Sigmoid colon (tissue), 7 donors: ENCODE results near the gene TAS2R40. TPM values are rescaled to one million over a fixed set of nuclear protein-coding genes. Genes with fewer than 3 reads are reported as not detected.

Experiments used
- DNase-seq: peaks from one replicate; pipeline ENCODE4 v3.0.0-alpha.2; 2019
- H3K27ac ChIP-seq, 4 donors: fragments of 200-600 bp; sonication (generic); one replicate each; pipeline ENCODE4 v1.5.1; 2016 to 2019; ENCODE audit warnings: mild to moderate bottlenecking in 1 of 4
- H3K27me3 ChIP-seq, 3 donors: fragments of 200-600 bp; sonication (generic); one replicate each; pipeline ENCODE4 v1.5.1; 2019; ENCODE audit warnings: mild to moderate bottlenecking in 1 of 3
- H3K36me3 ChIP-seq, 4 donors: fragments of 200-600 bp; sonication (generic); one replicate each; pipeline ENCODE4 v1.5.1; 2016 to 2019
- H3K4me1 ChIP-seq, 4 donors: fragments of 200-600 bp; sonication (generic); one replicate each; pipeline ENCODE4 v1.5.1; 2017 to 2019
- H3K4me3 ChIP-seq, 4 donors: fragments of 200-600 bp; sonication (generic); one replicate each; pipeline ENCODE4 v1.5.1; 2017 to 2019; ENCODE audit warnings: mild to moderate bottlenecking in 2 of 4, moderate library complexity in 1 of 4
- H3K9me3 ChIP-seq, 4 donors: fragments of 200-600 bp in 3 of 4; sonication (generic) in 3 of 4; one replicate each; pipeline versions ENCODE4 v1.5.1 to v1.6.1; 2013 to 2019
- CTCF ChIP-seq, 4 experiments: fragments of 450-650 bp in 3 of 4; fragments of 200-600 bp in 1 of 4; IDR thresholded peaks; one replicate each; pipeline ENCODE4 v1.5.1; 2016 to 2019; ENCODE audit warnings: antibody characterized with exemption in 4 of 4, mild to moderate bottlenecking in 3 of 4, moderate library complexity in 2 of 4
- EP300 ChIP-seq, 4 donors: sonication (generic); formaldehyde crosslinking; IDR thresholded peaks; one replicate each; pipeline ENCODE4 v1.6.1; 2017; ENCODE audit warnings: antibody characterized with exemption in 4 of 4
- POLR2A ChIP-seq, 2 donors: fragments of 450-650 bp; IDR thresholded peaks; one replicate each; pipeline ENCODE4 v1.6.1; 2016; ENCODE audit warnings: antibody characterized with exemption in 2 of 2, mild to moderate bottlenecking in 2 of 2, moderate library complexity in 2 of 2
- POLR2AphosphoS5 ChIP-seq, 4 donors: sonication (generic); formaldehyde crosslinking; IDR thresholded peaks; one replicate each; pipeline ENCODE4 v1.6.1; 2017; ENCODE audit warnings: antibody characterized with exemption in 4 of 4
- WGBS, 2 donors: extraction: QIAGEN DNeasy Blood & Tissue Kit; methylation state at CpG; one replicate each; pipeline ENCODE4 v1.1.7; 2013; 5-methylcytosine and 5-hydroxymethylcytosine counted together
- intact Hi-C: fragments of 100-400 bp; cut with DNase I; formaldehyde crosslinking; loops from one replicate; pipeline ENCODE4 v1.15.1; 2023
- polyA plus RNA-seq, 3 donors: library from polyadenylated mRNA; stranded (reverse); fragments of 200-250 nt; gene quantifications; one replicate each; pipeline ENCODE4 v1.2.3, GENCODE V29; 2013
- total RNA-seq, 4 donors: library from RNA; depleted of rRNA; stranded (reverse); fragments of >200 nt; gene quantifications; one replicate each; pipeline ENCODE4 v1.1.0, GENCODE V29; 2016
- donor health status: healthy with polysubstance abuse.
- donor health status: Bipolar disorder and iron deficiency.
- donor health status: healthy.

The TAS2R40 gene
- total and polyA plus RNA-seq, 7 donors = not detected

GRCh38 chr7:143257501-143257900, 35.7 kb downstream of the TAS2R40 start:
- DNase-seq = no peak
- Histone ChIP-seq H3K4me1 (peaks cover 0 to 10% (median 3%) of the 10 kb centered on the region in 4 donors), H3K27ac (no peak overlapping the region), H3K4me3 (no peak overlapping the region), H3K27me3 (no peaks in the 10 kb centered on the region), H3K9me3 (peaks cover 0 to 4% (median 0%) of the 10 kb centered on the region in 4 donors), H3K36me3 (no peaks in the 10 kb centered on the region)
- intact Hi-C loops = no loop called here
- 16 to 68% methylated on average over 5 of the region's 5 CpGs for WGBS, 2 donors
- TF ChIP-seq POLR2A (IDR thresholded peaks at IDR 0.05) (no peak), CTCF (IDR thresholded peaks at IDR 0.05) (no peak), POLR2AphosphoS5 (IDR thresholded peaks at IDR 0.05) (no peak), EP300 (IDR thresholded peaks at IDR 0.05) (no peak)

GRCh38 chr7:143258831-143259230, 37.0 kb downstream of the TAS2R40 start:
- no peak for DNase-seq
- Histone ChIP-seq H3K4me1 (peaks cover 0 to 15% (median 7%) of the 10 kb centered on the region in 4 donors), H3K27ac (peak overlapping the region in 2 of 4 donors; percentile 4 to 5)

GRCh38 chr7:143259765-143260164, 37.9 kb downstream of the TAS2R40 start:
- intact Hi-C loops = loop anchor here (5.0 kb wide), 1 partner anchor 123 kb away; the partner anchor contains the start of gene ZYX
- peaks cover 0 to 2% (median 0%) of the 10 kb centered on the region in 4 donors for H3K36me3 ChIP-seq
- H3K27ac ChIP-seq = no peak overlapping the region
- H3K9me3 ChIP-seq = no peaks in the 10 kb centered on the region
- no peak for TF ChIP-seq POLR2A (IDR thresholded peaks at IDR 0.05)
- TF ChIP-seq CTCF (IDR thresholded peaks at IDR 0.05) = no peak
- TF ChIP-seq EP300 (IDR thresholded peaks at IDR 0.05) = no peak
- TF ChIP-seq POLR2AphosphoS5 (IDR thresholded peaks at IDR 0.05) = no peak
- H3K27me3 ChIP-seq = no peaks in the 10 kb centered on the region
- H3K4me1 ChIP-seq = peaks cover 0 to 23% (median 16%) of the 10 kb centered on the region in 4 donors
- no peak for DNase-seq
- 71 to 81% methylated on average over 2 of the region's 2 CpGs for WGBS, 2 donors
- H3K4me3 ChIP-seq = no peak overlapping the region

More at GRCh38 chr7:143258831-143259230, 37.0 kb downstream of the TAS2R40 start:
- H3K27me3 ChIP-seq = no peaks in the 10 kb centered on the region
- intact Hi-C loops = no loop called here
- H3K4me3 ChIP-seq = no peak overlapping the region
- WGBS, 2 donors = 13 to 24% methylated on average over 2 of the region's 2 CpGs
- TF ChIP-seq CTCF (IDR thresholded peaks at IDR 0.05) (no peak), POLR2AphosphoS5 (IDR thresholded peaks at IDR 0.05) (no peak), POLR2A (IDR thresholded peaks at IDR 0.05) (no peak), EP300 (IDR thresholded peaks at IDR 0.05) (no peak)
- H3K36me3 ChIP-seq = no peaks in the 10 kb centered on the region
- H3K9me3 ChIP-seq = peaks cover 0 to 2% (median 0%) of the 10 kb centered on the region in 4 donors

GRCh38 chr7:143261901-143262300, 40.1 kb downstream of the TAS2R40 start:
- peaks cover 0 to 30% (median 21%) of the 10 kb centered on the region in 4 donors for H3K4me1 ChIP-seq
- H3K9me3 ChIP-seq = no peaks in the 10 kb centered on the region
- no peak for TF ChIP-seq POLR2A (IDR thresholded peaks at IDR 0.05)
- TF ChIP-seq CTCF (IDR thresholded peaks at IDR 0.05) = no peak
- no peak for TF ChIP-seq EP300 (IDR thresholded peaks at IDR 0.05)
- TF ChIP-seq POLR2AphosphoS5 (IDR thresholded peaks at IDR 0.05) = no peak
- no peak for DNase-seq
- H3K36me3 ChIP-seq = peaks cover 0 to 8% (median 2%) of the 10 kb centered on the region in 4 donors
- intact Hi-C loops = loop anchor here (5.0 kb wide), 1 partner anchor 120 kb away; the partner anchor contains the start of gene ZYX
- H3K27me3 ChIP-seq = no peaks in the 10 kb centered on the region
- H3K27ac ChIP-seq = no peak overlapping the region
- H3K4me3 ChIP-seq = no peak overlapping the region
- WGBS, 2 donors = 92% methylated on average over 1 of the region's 1 CpG
